Liver (tissue), 9 donors: ENCODE results near the gene ARFIP1. TPM values are rescaled to one million over a fixed set of nuclear protein-coding genes. Genes with fewer than 3 reads are reported as not detected.

Experiments
- DNase-seq: peaks from one replicate; pipeline ENCODE4 v3.0.0-alpha.2; 2017; ENCODE audit warnings: low spot score
- H3K27ac ChIP-seq, 2 donors: one replicate each; pipeline ENCODE4 v1.7.0; 2013; ENCODE audit warnings: inconsistent platforms in 2 of 2, low read length in 2 of 2, control low read depth in 1 of 2, low read depth in 1 of 2, mild to moderate bottlenecking in 1 of 2
- H3K27me3 ChIP-seq, 4 donors: one replicate each; pipeline versions ENCODE4 v1.6.1 to v1.7.0; 2013; ENCODE audit warnings: low read length in 3 of 4, inconsistent platforms in 1 of 4, mild to moderate bottlenecking in 1 of 4, moderate library complexity in 1 of 4; ENCODE audit not compliant: control insufficient read depth in 4 of 4, insufficient read depth in 4 of 4
- H3K36me3 ChIP-seq, 4 donors: one replicate each; pipeline versions ENCODE4 v1.6.1 to v1.7.0; 2013; ENCODE audit warnings: low read length in 3 of 4, mild to moderate bottlenecking in 3 of 4, low read depth in 1 of 4, moderate library complexity in 1 of 4; ENCODE audit not compliant: control insufficient read depth in 4 of 4, insufficient read depth in 3 of 4
- H3K4me1 ChIP-seq, 4 donors: one replicate each; pipeline versions ENCODE4 v1.6.1 to v1.7.0; 2013; ENCODE audit warnings: low read length in 3 of 4, mild to moderate bottlenecking in 3 of 4, moderate library complexity in 1 of 4; ENCODE audit not compliant: control insufficient read depth in 4 of 4, insufficient read depth in 4 of 4
- H3K4me3 ChIP-seq, 3 donors: one replicate each; pipeline versions ENCODE4 v1.6.1 to v1.7.0; 2013; ENCODE audit warnings: low read length in 3 of 3, control low read depth in 1 of 3, low read depth in 1 of 3, mild to moderate bottlenecking in 1 of 3
- H3K9ac ChIP-seq, 2 donors: one replicate each; pipeline ENCODE4 v1.7.0; 2013; ENCODE audit warnings: low read length in 2 of 2, mild to moderate bottlenecking in 2 of 2, moderate library complexity in 2 of 2, control low read depth in 1 of 2, low read depth in 1 of 2
- H3K9me3 ChIP-seq, 4 donors: one replicate each; pipeline versions ENCODE4 v1.6.1 to v1.7.0; 2013; ENCODE audit warnings: low read length in 3 of 4; ENCODE audit not compliant: control insufficient read depth in 4 of 4
- EGR1 ChIP-seq, 2 donors: IDR thresholded peaks; 2 replicates each; pipeline ENCODE4 v1.6.1; 2016 to 2018; ENCODE audit warnings: antibody characterized with exemption in 2 of 2, low read depth in 2 of 2
- FOXA1 ChIP-seq: IDR thresholded peaks from 2 replicates; pipeline ENCODE4 v1.6.1; 2016; ENCODE audit warnings: antibody characterized with exemption
- FOXA2 ChIP-seq: IDR thresholded peaks from 2 replicates; pipeline ENCODE4 v1.6.1; 2016; ENCODE audit warnings: antibody characterized with exemption
- GABPA ChIP-seq, 2 donors: IDR thresholded peaks in 1 of 2; conservative IDR thresholded peaks in 1 of 2; 2 replicates each; pipeline ENCODE4 v1.6.1; 2016; ENCODE audit warnings: antibody characterized with exemption in 2 of 2, mild to moderate bottlenecking in 1 of 2, moderate library complexity in 1 of 2
- HNF4A ChIP-seq, 2 donors: conservative IDR thresholded peaks; 2 replicates each; pipeline ENCODE4 v1.6.1; 2016; ENCODE audit warnings: antibody characterized with exemption in 2 of 2, mild to moderate bottlenecking in 2 of 2
- HNF4G ChIP-seq: IDR thresholded peaks from 2 replicates; pipeline ENCODE4 v1.6.1; 2016; ENCODE audit warnings: antibody characterized with exemption
- RXRA ChIP-seq, 2 donors: IDR thresholded peaks; 2 replicates each; pipeline ENCODE4 v1.6.1; 2017 to 2018; ENCODE audit warnings: antibody characterized with exemption in 2 of 2, mild to moderate bottlenecking in 1 of 2
- SP1 ChIP-seq: IDR thresholded peaks from 2 replicates; pipeline ENCODE4 v1.6.1; 2018; ENCODE audit warnings: antibody characterized with exemption, mild to moderate bottlenecking
- TAF1 ChIP-seq: conservative IDR thresholded peaks from 2 replicates; pipeline ENCODE4 v1.6.1; 2016; ENCODE audit warnings: antibody characterized with exemption, mild to moderate bottlenecking
- WGBS: extraction: QIAGEN DNeasy Blood & Tissue Kit; methylation state at CpG from one replicate; pipeline ENCODE4 v1.1.7; 2013; 5-methylcytosine and 5-hydroxymethylcytosine counted together
- polyA plus RNA-seq, 2 donors: library from polyadenylated mRNA; stranded (reverse) in 1 of 2; unstranded in 1 of 2; fragments of 200-250 nt in 1 of 2; fragments of >200 nt in 1 of 2; fragmentation: Nextera tagmentation in 1 of 2; extraction: Ambion mirVana in 1 of 2; gene quantifications; one replicate each; pipeline versions ENCODE4 v1.2.1 to v1.2.3, GENCODE V29; 2013 to 2015
- total RNA-seq, 2 donors: library from RNA; depleted of rRNA; stranded (reverse); fragments of >200 nt; gene quantifications; one replicate each; pipeline ENCODE4 v1.2.3, GENCODE V29; 2014
- TF ChIP-seq, protein P1 (sequence below): IDR thresholded peaks from 2 replicates; pipeline ENCODE4 v1.6.1; 2016; ENCODE audit warnings: antibody characterized with exemption, mild to moderate bottlenecking
- TF ChIP-seq, protein P2 (sequence below): fragments of 150-350 bp; IDR thresholded peaks from 2 replicates; pipeline ENCODE4 v1.5.1; 2017; ENCODE audit warnings: improper control_type of control experiment, low read depth, low read length; ENCODE audit not compliant: missing input control
- TF ChIP-seq, protein P3 (sequence below): IDR thresholded peaks from 2 replicates; pipeline ENCODE4 v1.6.1; 2016; ENCODE audit warnings: antibody characterized with exemption
- TF ChIP-seq, protein P4 (sequence below): IDR thresholded peaks from 2 replicates; pipeline ENCODE4 v1.6.1; 2016; ENCODE audit warnings: antibody characterized with exemption
- TF ChIP-seq, protein P5 (sequence below): IDR thresholded peaks from 2 replicates; pipeline ENCODE4 v1.6.1; 2016; ENCODE audit warnings: antibody characterized with exemption
- donor health status: healthy.
- donor health status: healthy.
- donor health status: healthy.
- donor health status: healthy.
- donor health status: healthy.

ARFIP1 gene
- total and polyA plus RNA-seq, 4 donors = 6.8 to 16.8 (median 14.9) TPM

DNA sequence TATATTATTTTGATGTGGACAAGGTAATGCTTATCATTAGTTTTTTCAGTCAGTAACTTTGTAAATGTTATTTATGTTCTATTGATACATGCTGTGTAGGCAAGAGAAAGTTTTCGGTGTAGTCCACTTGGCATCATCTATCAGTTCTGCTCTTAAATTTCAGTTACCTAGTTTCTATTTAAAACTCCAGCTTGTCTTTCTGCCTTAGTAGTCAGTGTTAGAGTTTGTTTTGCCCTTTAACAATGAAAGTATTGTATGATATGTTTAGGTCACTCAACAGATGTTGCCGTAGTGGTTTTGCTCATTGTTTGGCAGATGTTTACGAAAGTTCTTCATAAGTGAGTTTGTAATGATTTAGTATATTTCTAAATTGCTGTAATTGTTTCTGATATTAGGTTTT lies 121.5 kb downstream of the ARFIP1 start:
- no peak overlapping the region for H3K27ac ChIP-seq
- TF ChIP-seq GABPA (IDR thresholded peaks at IDR 0.05 in 1 of 2, conservative IDR thresholded peaks at IDR 0.05 in 1 of 2) (no peak), FOXA1 (no peak), FOXA2 (no peak), SP1 (no peak), HNF4G (no peak), HNF4A (conservative IDR thresholded peaks at IDR 0.05) (no peak), RXRA (IDR thresholded peaks at IDR 0.05) (no peak), EGR1 (IDR thresholded peaks at IDR 0.05; ENCODE audit: low read depth in 2 of 2) (no peak), TAF1 (no peak)
- TF ChIP-seq, protein P1, sequence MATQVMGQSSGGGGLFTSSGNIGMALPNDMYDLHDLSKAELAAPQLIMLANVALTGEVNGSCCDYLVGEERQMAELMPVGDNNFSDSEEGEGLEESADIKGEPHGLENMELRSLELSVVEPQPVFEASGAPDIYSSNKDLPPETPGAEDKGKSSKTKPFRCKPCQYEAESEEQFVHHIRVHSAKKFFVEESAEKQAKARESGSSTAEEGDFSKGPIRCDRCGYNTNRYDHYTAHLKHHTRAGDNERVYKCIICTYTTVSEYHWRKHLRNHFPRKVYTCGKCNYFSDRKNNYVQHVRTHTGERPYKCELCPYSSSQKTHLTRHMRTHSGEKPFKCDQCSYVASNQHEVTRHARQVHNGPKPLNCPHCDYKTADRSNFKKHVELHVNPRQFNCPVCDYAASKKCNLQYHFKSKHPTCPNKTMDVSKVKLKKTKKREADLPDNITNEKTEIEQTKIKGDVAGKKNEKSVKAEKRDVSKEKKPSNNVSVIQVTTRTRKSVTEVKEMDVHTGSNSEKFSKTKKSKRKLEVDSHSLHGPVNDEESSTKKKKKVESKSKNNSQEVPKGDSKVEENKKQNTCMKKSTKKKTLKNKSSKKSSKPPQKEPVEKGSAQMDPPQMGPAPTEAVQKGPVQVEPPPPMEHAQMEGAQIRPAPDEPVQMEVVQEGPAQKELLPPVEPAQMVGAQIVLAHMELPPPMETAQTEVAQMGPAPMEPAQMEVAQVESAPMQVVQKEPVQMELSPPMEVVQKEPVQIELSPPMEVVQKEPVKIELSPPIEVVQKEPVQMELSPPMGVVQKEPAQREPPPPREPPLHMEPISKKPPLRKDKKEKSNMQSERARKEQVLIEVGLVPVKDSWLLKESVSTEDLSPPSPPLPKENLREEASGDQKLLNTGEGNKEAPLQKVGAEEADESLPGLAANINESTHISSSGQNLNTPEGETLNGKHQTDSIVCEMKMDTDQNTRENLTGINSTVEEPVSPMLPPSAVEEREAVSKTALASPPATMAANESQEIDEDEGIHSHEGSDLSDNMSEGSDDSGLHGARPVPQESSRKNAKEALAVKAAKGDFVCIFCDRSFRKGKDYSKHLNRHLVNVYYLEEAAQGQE = no peak
- TF ChIP-seq, protein P2, sequence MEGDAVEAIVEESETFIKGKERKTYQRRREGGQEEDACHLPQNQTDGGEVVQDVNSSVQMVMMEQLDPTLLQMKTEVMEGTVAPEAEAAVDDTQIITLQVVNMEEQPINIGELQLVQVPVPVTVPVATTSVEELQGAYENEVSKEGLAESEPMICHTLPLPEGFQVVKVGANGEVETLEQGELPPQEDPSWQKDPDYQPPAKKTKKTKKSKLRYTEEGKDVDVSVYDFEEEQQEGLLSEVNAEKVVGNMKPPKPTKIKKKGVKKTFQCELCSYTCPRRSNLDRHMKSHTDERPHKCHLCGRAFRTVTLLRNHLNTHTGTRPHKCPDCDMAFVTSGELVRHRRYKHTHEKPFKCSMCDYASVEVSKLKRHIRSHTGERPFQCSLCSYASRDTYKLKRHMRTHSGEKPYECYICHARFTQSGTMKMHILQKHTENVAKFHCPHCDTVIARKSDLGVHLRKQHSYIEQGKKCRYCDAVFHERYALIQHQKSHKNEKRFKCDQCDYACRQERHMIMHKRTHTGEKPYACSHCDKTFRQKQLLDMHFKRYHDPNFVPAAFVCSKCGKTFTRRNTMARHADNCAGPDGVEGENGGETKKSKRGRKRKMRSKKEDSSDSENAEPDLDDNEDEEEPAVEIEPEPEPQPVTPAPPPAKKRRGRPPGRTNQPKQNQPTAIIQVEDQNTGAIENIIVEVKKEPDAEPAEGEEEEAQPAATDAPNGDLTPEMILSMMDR = no peak
- TF ChIP-seq, protein P3, sequence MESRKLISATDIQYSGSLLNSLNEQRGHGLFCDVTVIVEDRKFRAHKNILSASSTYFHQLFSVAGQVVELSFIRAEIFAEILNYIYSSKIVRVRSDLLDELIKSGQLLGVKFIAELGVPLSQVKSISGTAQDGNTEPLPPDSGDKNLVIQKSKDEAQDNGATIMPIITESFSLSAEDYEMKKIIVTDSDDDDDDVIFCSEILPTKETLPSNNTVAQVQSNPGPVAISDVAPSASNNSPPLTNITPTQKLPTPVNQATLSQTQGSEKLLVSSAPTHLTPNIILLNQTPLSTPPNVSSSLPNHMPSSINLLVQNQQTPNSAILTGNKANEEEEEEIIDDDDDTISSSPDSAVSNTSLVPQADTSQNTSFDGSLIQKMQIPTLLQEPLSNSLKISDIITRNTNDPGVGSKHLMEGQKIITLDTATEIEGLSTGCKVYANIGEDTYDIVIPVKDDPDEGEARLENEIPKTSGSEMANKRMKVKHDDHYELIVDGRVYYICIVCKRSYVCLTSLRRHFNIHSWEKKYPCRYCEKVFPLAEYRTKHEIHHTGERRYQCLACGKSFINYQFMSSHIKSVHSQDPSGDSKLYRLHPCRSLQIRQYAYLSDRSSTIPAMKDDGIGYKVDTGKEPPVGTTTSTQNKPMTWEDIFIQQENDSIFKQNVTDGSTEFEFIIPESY = no peak
- TF ChIP-seq, protein P4, sequence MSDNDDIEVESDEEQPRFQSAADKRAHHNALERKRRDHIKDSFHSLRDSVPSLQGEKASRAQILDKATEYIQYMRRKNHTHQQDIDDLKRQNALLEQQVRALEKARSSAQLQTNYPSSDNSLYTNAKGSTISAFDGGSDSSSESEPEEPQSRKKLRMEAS = no peak
- no peaks in the 10 kb centered on the region for H3K4me1 ChIP-seq
- no peaks in the 10 kb centered on the region for H3K36me3 ChIP-seq
- H3K9me3 ChIP-seq = no peaks in the 10 kb centered on the region
- no peak overlapping the region for H3K9ac ChIP-seq
- 91% methylated on average over 3 of the region's 3 CpGs for WGBS
- no peaks in the 10 kb centered on the region for H3K27me3 ChIP-seq
- H3K4me3 ChIP-seq = no peak overlapping the region
- no peak for DNase-seq

DNA sequence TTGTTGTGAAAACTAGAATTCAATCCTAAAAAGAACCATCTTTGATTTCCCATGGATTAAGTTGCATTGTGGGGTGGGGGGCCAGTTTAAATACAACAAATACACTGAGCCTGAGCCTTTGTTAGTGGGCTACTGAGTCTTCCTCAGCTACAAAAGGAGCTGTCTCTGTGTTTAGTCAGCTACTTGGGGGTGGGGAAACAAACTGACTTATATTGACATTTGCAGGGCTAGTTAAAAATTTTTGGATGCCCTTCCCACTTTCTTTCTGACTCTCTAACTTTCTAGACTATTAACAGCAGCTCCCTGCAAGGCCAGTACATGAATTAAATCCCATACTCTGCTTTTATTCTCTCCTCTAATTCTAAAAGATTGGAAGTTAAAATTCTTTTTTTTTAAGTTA lies 123.9 kb downstream of the ARFIP1 start:
- no peaks in the 10 kb centered on the region for H3K4me1 ChIP-seq
- no peak overlapping the region for H3K9ac ChIP-seq
- H3K4me3 ChIP-seq = no peak overlapping the region
- DNase-seq = no peak
- TF ChIP-seq HNF4G (no peak), EGR1 (IDR thresholded peaks at IDR 0.05; ENCODE audit: low read depth in 2 of 2) (no peak), SP1 (no peak), TAF1 (no peak), RXRA (IDR thresholded peaks at IDR 0.05) (no peak), FOXA2 (no peak)
- TF ChIP-seq, protein P4 = no peak
- TF ChIP-seq, protein P5, sequence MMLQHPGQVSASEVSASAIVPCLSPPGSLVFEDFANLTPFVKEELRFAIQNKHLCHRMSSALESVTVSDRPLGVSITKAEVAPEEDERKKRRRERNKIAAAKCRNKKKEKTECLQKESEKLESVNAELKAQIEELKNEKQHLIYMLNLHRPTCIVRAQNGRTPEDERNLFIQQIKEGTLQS = no peak
- no peaks in the 10 kb centered on the region for H3K9me3 ChIP-seq
- peaks cover 0 to 4% (median 1%) of the 10 kb centered on the region in 4 donors for H3K36me3 ChIP-seq
- H3K27ac ChIP-seq = no peak overlapping the region
- no peaks in the 10 kb centered on the region for H3K27me3 ChIP-seq
